Stimulated activated CD4-positive, alpha-beta T cell treated with anti-CD3 and anti-CD28 coated beads, TNF-alpha, amount 100 ng/mL, for 1 hour (primary cell): ENCODE measurements around the gene THRB.

ENCODE experiments used
- DNase-seq, 3 donors: peaks; one replicate each; pipeline ENCODE4 v3.0.0-alpha.2; 2020; ENCODE audit warnings: low read depth in 3 of 3, low spot score in 1 of 3

THRB gene

DNA sequence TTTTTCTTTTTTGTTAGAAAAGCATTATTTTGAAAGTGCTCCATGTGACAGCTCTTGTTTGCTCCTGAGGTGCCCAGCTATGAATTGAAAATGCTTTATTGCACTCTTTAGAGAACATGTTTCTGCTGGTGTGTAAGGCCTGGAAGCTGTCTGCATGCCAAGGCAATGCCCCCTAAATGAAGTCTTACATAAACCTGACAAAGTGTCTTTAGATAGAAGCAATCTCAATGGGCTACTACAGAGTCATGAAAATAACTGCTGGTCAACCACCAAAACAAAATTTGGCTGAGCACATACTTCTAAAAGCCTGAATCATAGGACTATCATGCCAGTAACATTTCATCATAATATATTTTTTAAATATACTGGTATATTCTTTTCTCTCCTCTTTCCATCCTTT is 178.7 kb downstream of the THRB start:
- no peak for DNase-seq

- no peak for DNase-seq
Observed at GRCh38 chr3:24315356-24315755, 179.3 kb downstream of the THRB start.

DNA sequence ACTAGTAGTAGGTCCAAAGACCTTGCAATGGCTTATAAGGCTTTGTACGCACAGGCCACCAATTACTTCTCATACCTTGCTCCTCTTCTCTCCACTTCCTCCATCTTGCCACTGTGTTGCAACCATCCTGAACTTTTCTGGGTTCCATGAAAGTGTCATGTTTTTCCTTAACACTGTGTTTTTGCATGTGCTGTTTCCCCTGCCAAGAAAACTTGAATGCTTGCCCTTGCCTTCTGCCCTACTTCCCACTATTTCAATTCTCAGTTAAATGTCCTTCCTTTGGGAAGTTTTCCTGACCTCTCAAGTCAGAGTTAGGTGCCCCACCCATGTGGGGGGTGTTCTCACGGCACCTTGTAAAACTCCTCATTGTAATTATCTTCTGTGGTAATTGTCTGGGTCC is 182.8 kb downstream of the THRB start:
- DNase-seq: no peak

GRCh38 chr3:24310887-24311286 is 183.8 kb downstream of the THRB start:
- no peak for DNase-seq

DNA sequence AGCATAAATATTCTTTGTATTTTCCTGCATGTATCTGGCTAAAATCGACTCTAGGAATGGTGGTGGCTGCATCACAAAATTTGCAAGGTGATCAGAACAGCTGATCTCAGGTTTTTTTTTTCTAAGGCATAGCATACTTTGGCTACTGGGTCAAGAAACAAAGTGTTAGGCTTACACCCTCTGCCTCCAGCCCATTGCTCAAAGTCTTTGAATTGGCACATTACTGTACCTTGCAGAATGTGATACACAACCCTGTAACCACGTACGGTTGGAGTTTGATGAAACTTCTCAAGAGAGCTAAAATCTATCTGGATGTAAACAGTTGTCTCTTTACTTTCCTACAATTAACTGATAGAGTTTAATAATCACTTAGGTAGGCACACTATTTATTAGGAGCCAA is 188.1 kb downstream of the THRB start:
- no peak for DNase-seq

DNA sequence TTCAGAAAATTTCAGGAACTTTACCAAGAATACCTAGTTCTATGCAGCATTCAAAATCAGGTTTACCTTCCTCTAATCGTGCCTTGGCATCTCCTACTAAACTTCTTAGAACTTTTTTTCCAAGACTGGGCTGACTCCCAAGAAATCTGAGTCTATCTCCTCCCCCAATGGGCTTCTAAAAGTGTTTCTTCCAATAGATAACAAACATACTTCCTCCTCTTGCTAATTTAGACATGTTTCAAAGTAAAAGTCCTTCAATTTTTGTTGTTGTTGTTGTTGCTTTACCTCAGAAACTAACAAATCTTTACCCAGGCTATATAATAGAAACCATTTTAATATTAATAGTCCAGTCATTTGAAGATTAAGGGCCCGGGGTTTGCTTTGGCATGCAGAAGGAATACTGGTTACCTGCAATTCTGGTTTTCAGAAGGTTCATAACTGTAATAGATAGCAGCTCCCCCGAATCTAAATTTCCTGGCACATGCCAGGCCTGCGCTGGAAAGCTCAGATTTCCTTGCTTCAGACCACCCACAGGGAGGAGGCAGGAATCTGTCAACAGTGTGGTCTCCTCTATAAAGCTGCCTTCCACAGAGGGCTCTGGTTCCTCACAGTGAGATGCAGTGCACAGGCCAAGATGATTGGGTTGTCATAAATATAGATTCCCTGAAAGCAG is 188.7 kb downstream of the THRB start:
- no peak for DNase-seq

DNA sequence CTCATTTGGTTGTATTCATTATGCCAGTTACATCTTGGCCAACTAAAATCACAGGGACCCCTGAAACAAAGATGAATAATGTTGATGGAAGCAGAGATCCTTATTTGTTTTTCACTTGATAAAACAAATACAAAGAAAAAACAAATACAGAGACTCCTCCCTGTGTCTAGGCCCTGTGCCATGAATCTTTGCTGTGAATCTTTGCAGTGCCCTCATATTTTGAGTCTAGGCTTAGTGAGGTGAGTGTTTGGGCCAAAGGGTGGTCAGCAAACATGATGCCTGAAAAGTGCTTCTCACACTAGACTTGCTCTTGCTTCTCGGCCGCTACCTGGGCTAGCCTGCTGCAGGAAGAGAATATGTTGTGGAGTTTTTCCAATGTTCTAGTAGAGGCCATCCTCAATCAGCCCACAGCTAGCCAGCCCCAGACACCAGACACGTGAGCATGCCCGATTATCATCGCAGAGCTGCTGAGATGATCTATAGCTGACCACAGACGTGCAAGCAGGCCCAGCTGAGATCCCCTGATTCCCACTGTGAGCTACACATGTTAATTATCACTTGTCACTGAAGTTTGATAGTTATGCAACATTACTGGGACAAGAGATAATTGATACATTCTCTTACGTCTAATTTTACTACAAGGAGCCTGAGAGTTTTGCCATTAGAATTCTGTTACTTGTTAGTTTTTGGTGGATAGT is 191.4 kb downstream of the THRB start:
- DNase-seq: no peak

DNA sequence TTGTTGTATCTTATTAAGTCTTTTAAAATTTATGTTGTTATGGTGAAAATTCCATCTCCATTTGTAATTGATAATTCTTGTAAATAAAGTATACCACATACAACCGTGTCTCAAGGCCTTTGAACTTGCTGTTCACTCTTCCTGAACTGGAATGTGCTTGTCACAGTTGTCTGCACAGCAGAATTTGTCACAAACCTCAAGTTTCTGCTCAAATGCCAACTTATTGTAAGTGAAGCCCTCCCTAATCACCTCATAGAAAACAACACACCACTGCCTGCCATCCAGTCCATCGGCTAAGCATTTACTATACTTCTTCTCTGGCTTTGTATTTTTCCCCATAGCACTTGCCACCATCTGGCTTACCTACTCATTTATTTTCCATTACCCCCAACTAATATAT is 192.3 kb downstream of the THRB start:
- no peak for DNase-seq

DNA sequence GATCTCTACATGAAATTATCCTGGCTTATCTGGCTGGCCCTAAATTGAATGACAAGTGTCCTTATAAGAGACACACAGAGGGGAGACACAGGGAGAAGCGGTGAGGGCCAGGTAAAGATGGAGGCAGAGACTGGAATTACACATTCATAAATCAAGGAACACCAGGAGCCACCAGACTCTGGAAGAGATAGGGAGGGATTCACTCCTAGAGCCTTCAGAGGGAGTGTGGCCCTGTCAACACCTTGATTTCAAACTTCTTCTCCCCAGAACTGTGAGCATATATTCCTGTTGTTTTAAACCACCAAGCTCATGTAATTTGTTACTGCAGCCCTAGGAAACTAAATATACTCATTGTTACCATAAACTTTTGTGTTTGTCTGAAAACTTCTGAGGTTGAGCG is 193.7 kb downstream of the THRB start:
- DNase-seq: no peak

DNA sequence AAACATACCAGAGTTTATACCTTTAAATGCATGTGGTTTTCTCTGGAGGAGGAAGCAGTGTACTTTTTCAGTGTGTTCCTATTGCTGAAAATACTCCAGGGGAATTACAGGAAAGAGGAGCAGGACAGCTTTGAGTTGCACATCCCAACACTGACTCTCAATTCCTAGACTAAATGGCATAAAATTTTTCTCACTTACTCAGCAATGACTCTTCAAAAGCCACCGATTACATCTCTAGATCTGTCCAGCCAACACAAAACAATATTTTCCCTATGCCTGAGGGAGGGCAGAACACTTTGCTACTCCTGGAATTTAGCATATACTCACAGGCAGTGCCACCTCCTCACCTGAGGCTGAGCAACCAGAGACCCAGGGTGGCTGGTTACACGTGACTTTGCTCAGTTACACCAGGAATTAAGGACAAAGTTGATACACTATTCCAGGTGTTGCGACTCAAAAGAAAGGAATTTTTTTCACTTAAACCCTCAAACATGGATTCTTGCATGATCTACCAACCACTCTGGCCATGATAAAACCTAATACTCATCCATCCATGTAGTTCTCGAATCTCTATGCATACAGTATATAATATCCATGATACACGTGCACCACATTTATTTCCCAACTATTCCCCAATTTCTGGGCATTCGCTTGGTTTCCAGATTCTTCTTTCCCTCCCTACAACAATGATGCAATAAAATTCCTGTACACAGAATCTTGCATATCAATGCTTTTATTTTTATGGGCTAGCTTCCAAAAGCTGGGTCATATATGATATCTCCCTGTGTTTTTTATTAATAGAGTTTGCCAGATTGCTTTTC is 194.6 kb downstream of the THRB start:
- no peak for DNase-seq

- DNase-seq: no peak
Observed at GRCh38 chr3:24299246-24299805, 195.3 kb downstream of the THRB start.

DNA sequence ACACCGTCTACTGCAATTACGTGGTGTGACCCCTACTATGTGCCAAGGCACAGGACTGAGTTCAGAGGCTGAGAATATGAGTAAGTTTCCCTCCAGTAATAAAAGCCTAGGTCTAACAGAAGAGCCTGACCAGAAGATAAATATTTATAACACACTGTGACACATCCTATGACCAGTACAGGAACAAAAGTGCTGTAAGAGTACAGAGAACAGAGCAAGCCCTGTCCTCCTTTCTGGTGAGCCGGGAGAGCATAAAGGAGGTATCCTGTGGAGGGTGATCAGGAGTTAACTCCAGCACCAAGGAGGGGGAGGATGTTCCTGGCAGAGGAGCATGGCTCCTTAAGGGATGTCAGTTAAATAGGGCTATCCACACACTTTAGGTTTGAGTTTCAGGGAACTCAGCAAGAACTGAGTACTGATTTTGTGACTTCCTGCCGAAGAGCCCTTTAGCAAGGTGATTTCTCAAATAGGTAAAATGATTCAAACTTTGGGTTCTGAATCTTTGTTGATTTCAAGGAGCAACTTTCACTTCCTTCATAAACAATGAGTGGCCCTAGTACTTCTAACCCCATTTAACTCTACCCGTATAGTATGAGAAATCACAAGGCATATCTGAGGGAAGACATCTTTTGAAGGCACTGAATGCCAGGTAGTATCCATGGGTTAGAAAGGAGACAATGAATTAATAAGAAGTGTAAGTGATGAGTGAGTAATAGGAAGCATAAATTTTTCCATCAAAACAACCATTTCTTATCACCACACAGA is 198.0 kb downstream of the THRB start:
- DNase-seq: no peak

DNA sequence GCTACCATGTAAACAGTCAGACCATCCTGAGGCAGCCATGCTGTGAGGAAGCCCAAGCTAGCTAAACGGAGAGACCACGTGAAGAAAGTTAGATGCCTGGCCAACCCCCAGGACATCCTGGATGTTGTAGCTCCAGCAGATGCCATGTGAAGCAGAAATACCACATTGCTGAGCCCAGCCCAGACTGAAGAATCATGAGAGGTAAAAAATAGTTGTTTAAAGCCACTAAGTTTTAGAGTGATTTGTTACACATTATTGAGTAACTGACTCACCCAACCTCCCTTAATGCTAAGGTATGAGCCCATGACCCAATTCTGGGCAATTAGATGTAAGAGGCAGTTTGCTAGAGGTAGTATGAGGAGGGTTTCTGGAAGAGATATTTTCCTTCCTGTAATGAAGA is 200.5 kb downstream of the THRB start:
- DNase-seq: no peak

GRCh38 chr3:24291646-24292045 is 203.0 kb downstream of the THRB start:
- DNase-seq: no peak

DNA sequence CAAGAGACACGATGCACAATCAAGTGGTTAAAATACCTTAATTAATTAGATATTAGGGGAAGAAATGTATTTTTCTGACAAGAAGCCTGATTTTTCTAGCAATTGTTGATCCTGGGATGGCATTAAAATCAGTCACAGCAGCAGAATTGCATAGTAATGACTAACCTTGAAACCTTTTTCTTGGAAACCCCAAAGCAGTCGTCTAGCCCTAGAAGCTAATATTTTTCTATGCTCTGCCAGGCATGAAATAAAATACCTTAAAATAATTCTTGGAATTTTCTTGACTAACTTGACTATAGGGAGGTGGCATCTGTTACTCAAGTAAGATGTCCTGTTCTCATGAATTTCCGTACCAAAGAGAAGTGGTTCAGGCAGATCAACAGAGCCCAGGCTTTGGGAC is 204.1 kb downstream of the THRB start:
- no peak for DNase-seq

- DNase-seq: no peak
Observed at GRCh38 chr3:24288496-24289236, 206.0 kb downstream of the THRB start.

DNA sequence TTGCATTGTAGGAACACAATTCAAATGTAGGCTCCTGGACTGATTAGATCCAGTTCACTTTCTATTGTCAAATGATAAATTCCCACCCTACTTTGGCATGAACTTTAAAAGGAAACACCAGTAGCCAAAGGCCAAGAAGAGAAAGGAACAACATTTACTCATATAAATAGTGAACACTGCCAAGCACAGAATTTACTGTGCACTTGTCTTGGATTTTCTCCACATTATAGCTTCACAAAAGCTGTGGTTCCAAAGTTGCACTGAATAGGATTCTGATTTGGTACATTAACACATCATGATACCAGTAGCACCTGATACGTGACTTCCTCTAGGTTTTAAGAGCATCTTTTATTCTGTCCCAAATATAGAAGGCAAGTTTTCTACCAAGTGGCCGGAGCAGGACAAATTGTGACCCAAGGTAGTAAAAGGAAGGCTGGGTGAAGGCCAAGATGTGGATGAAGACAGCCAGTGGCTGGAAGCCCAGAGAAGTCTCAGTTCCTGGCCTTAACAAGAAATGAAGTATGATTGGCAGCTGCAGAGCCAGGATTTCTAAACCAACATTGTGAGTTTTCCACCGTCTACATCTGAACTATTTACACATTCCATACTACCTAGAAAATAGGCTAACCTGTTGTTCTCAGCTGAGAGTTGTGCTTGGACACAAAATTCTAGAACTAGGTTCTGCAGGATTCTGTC is 206.7 kb downstream of the THRB start:
- no peak for DNase-seq

DNA sequence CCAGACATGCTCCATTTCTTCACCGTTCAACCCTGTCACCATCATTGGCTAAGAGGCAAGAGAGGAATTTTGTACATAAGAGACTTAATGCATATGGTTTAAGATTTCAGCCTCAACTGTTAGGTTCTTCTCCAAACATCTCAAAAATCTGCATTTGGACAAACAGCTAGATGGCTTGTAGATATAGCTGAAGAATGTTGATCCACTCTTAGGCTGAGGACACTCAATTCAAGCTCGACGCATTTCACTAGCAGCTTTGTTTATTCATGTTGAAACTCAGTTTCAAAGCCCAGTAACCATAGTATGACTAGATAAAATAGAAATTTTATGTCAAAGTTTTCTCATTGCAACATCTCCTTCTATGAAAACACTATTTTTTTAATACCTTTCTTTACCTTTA is 208.2 kb downstream of the THRB start:
- no peak for DNase-seq

DNA sequence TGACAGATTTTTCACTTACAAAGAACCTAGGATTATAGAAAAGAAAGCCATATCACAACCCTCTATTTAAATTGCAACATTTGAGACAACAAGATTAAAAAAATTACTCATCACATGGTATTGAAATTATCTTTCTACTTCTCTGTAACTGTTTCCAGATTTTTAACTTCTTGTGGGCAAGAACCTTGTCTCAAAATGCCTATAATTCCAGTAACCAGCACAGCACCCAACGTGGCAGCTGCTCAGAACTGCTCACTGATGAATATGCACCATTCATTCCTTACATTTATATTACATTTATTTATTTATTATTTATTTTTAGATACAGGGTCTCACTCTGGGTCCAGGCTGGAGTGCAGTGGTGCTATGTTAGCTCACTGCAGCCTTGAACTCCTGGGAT is 216.1 kb downstream of the THRB start:
- DNase-seq: no peak

DNA sequence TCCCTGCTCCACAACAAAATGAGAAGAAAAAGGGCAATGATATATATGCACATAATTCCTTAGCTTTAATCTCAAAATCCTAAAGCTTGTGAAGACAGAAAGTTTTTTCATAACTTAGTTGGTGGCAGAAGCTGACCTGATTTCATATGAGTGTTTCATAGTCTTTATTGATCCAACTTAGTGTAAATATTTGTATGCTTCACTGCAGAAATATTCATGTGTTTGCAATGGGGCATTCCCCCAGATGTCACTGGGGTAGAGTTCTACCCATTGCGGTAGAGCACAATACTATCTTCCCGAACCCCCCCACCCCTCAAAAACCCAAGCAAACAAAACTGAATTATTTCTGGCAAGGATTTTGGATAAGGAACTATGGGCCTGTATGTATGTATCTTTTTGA is 221.2 kb downstream of the THRB start:
- no peak for DNase-seq
